Left renal pelvis (tissue), 4 donors: ENCODE results near the gene FCRL5. TPM values are rescaled to one million over a fixed set of nuclear protein-coding genes. Genes with fewer than 3 reads are reported as not detected.
A peak's percentile ranks its signal among the peaks of the same experiment; 100 is the strongest.
"Not testable (repeated sequence)": the region's sequence is repeated elsewhere in the genome, so short reads cannot be mapped to it uniquely, and the experiment has no call there.

ENCODE experiments used
- DNase-seq, 4 donors: peaks; one replicate each; pipeline ENCODE4 v3.0.0-alpha.2; 2013; ENCODE audit warnings: low read depth in 4 of 4, low spot score in 3 of 4
- polyA plus RNA-seq, 4 donors: library from polyadenylated mRNA; unstranded; fragments of 120-200 nt; gene quantifications; one replicate each; pipeline ENCODE4 v1.2.1, GENCODE V29; 2013; ENCODE audit not compliant: insufficient read length in 4 of 4

FCRL5 gene
- polyA plus RNA-seq, result under 1 TPM in 3 of 4 donors, not detected in 1; 0.09 to 0.14 (median 0.14) TPM

DNA sequence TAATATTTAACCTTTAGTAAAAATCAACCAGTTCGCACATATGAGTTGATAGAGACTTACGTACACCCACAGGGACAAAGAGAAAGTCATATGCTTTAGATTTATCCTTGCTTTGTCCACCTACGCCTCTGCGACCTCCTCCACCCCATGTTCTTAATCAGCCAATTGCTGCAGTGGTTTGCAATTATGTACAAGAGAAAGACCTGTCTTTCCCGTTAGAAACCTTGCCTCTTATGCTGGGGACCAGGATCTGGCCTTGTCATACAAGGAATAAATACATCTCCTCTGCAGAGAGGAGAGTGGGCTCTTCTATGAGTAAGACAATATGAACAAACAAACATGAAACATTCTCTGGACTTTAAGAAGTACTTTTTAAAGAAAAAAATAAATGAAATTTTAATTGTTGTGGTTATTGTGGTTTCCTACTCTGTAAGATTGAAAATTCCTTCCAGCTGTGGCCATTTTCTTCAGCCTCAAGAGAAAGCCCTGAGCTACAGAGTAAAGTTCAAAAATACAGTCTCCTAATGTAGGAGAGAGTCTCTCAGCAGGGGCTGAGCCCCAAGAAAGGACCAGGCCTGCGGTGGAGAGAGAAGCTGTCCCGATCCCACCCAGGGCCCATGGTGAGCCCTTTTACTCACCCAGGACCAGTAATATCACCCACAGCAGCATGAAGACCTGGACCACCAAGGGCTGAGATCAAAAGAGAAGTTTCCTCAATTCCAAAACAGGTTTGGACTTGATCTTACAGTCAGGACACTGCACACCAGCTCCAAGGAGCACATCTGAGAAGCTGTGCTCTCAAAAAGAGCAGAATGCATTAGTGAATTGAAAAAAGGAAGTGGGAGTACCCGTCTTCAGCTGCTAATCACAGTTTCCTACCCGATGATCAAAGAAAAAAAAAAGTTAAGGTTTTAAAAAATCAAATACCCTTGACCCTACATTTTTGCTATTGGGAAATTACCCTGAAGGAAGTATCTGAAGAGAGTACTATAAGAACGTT is at the start of gene FCRL5:
Gene FCRL5 (minus strand): TSS at position 822 of the 1,000 bp plus-strand sequence. CDS start 153 bp downstream, at position 669.
- no peak for DNase-seq

DNA sequence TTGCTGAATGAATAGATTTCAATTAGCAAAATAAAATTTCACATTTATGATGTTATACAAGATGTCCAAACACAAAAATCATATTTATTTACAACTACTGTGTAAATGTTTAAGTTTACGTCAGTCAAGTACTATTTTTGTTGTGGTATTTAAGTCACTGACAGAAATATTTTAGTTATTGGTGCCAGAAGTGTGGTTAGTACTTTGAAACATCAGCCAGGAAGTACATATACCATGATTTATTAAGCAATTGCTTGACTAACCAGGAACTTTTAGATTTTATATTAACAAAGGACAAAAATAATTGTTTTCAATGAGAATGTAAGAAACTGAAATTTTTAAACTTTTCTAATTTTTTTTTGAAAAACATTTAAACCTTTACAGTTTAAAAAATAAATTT is 47.9 kb upstream of the FCRL5 start:
- no peak for DNase-seq

DNA sequence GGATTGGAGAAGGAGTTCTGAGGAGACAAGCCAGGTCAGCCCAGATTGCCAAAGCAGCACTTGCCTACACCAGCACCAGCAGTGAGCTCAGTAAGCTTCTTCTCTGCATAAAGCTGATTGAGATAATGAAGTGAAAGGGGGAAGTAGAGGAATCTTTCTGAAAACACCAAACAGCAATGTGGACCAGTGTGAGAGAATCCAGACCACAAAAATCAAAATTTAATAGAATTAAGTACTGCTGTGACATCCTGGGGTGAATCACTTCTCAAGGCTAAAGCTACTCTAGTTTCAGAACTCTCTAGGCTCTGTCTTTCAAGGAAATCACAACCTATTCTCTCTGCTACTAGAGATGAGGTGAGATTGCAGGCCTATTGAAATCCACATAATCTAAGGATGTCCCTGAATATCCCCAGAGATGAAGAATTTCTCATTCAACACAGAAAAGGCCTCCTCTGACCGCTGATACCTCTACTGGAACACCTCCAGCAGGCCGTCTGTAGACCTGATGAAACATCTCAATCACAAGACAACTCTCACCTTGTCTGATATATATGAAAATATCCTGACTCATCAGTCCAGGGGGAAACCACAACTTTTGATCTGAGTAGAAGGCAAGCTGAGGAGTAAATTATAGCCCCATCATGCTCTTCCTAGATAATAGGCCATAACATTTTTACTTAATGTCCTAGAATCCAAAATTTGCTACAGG is 45.8 kb upstream of the FCRL5 start, which contains the start of gene FCRL4:
Gene FCRL4 (minus strand): TSS at position 127 of the 709 bp plus-strand sequence. CDS start 141 bp downstream, outside the sequence.
- no peak for DNase-seq

DNA sequence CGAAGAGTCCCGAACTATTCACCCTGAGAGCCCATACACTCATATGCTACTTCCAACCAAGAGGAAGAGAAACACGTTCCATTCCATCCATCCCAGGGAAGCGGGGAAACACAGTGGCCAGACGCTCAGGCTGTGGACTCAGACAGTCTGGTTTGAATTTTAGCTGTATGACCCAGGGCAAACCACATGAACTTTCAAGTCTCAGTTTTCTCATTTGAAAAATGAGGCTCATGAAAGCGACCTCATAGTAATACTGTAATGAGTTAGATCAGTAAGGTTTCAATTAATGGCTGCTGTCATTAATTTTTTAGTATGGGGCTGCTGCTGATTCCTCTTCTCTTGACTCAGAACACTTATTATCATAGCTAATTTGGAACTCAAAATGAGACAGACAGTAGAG is 44.1 kb upstream of the FCRL5 start:
- no peak for DNase-seq

DNA sequence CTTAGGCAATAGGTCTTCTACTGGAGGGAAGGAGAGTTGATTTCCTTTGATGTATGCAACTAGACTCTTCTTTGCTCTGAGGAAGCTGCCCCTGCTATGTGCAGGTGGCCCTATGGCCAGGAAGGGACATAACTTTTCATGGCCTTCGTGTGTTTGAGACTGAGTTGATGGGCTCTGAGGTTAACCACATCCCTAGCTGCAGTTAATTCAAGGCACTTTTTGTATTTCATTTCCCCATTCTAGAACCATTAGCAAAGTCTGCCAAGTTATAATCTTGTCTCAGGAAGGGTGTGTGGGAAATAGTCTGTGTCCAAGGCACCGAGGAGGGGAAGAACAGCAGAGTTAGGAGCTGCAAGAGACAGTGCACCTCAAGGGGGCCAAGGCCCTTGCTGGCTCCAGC is 43.0 kb upstream of the FCRL5 start:
- no peak for DNase-seq

DNA sequence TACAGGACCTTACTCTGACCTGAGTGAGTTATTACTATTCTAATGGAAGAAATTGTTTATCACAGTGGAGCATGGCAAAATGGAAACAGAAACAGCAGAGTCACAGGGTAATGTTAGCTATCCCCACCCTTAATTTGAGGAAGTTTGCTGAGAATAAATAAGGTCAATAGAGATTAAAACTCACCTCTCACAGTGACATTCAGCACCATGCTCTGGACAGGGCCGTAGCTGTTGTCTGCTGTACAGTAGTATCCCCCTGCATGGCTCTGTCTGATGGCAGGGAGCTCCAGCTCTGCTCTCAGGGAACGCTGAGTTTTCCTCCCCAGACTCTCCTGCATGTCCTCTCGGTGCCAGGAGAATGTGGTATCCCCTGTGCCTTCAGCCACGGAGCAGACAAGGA is 33.7 kb upstream of the FCRL5 start:
- DNase-seq, result peak in 1 of 4 donors; percentile 1

DNA sequence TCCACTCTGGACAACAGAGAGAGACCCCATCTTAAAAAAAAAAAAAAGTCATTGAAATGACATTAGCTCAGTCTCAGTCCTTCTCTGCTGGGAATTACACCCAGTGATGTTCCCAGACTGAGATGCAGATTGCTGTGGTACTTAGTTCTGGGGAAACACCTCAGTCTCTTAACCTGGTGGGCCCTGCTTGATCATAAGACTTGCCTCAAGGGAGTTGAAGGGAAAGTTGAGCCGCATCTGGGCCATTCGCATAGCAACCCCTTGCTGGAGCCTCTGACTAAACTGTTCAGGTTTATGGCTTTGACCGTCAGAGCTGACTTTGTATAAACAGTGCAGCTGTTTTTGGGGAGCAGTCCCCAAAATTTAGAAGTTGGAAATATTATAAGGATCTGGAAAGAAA is 32.2 kb upstream of the FCRL5 start:
- no peak for DNase-seq

DNA sequence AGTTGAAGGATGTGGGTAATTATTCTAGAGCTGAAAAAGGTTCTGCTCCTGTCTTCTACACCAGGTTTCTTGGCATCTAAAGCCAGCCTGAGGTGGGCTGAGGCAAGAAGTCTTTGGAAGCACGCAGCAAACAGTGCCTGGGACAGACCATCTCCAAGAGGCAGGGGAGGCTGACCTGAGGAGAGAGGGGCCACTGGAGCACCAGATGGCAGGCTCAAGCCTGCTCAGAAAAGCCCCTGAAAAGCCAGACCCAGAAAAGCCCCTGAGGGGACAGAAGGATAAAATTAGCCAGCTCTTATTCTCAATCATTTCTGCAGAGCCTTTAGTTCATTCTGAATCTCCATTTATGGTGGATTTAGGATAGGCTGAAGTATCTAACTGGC is 28.5 kb upstream of the FCRL5 start:
- DNase-seq, result no peak

DNA sequence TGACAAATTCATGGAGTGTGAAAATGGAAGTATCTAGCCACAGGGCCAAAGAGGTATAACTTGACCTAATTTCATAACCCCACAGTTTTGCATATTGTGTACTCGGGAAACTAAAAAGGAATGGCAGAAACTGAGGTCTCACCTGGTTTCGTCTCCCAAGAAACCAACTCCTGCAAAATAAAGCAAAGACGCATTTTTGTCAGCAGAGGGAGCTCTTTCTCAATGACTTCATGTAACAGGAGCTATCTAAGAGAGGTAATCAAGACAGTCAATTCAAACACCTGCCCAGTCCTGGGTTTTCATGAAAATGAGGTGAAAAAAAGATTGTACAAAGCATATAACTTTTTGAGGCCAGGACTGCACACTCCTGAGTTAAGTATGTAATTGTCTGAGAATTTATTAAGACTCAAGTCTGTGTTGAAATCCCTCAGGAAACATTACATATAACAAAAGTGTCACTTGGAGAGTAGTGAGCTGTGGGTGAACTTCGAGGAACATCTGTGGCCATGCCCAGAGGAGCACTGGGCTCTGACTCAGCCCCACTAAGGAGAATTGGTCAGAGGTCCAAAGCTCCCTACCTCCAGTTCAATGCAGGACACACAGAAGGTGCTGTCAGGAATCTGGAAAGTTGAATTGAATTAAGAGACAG is 28.0 kb upstream of the FCRL5 start:
- DNase-seq, result peak; percentile 27 to 62 (median 46)

DNA sequence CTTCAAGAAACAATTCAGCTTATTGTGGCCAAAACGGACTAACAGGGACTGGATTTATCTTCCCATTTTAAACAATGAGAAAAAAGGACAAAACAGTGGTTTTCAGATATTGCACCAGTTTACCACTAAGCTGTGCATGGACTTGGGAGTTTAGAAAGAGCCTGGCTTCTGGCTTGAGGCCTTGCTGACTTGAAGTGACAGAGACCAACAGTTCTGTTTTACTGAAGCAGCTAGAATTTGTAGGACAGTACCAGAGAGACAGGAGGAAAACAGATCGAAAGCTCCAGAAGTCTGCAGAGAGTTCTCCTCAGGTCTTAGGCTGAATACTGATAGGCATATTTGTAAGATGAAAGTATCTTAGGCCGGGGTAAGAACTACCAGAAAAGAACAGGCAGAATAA is 25.1 kb upstream of the FCRL5 start:
- no peak for DNase-seq

DNA sequence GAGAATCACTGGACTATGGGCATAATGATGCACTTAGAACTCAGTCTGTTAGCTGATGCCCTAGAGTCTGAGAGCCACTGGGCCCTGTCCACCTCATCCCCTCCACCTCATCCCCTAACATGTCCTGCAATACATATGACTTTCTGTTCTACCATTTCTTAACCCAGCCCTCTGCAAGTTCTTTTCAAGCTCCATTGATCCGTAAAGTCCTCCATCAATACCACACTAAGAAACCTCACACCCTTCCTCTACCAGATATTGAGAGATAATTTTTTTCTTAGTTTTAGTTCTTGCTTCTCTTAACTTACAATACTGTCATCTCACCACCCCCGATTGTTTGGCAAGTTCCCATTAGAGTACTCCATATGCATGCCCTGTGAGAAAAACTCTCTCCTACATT is 23.4 kb upstream of the FCRL5 start:
- no peak for DNase-seq

DNA sequence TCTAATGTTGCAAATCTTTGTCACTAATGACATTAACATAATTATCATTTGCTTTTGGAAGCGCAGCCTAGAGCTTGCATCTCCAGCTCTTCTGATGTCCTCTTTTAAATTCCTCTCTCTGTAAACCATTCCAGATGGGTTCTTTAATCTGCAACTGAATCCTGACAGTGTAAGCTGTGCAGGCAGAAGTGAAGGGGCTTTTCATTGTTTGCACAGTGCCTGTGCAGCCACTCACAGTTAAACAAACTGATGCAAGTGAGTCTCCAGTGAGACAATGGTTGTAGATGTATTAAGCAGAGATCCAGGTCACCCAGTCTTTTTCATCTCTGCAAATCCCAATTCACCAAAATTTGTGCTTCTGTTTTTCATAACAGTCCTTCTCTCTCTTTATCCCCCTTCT is 22.5 kb upstream of the FCRL5 start:
- DNase-seq, result no peak

DNA sequence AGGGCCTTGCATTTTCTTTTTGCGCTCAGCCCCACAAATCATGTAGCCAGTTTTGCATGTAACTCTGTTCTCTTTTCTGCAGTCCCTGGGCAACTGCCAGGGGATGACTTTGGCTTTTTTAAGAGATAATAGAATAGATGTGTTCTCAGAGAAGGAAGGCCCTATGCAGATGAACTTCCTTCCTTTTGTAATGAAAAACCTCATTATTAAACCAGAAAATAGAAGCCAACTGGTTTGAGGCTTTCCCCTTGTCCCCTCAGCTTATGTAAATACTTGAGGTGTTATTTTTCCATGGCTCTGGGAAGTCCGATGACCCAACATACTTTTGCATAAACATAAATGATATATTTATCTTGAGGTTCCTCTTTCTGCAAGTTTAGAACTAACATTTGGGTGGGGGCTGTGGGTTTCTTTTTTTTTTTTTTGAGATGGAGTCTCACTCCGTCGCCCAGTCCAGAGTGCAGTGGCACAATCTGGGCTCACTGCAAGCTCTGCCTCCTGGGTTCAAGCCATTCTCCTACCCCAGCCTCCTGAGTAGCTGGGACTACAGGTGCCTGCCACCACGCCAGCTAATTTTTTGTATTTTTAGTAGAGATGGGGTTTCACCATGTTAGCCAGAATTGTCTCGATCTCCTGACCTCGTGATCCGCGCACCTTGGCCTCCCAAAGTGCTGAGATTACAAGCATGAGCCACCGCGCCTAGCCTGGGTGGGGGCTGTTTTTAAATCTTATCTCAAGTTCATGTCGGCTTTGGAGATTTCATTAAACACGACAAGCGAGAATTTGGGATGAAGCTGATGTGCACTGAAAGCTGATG is 14.4 kb upstream of the FCRL5 start:
- no peak for DNase-seq

DNA sequence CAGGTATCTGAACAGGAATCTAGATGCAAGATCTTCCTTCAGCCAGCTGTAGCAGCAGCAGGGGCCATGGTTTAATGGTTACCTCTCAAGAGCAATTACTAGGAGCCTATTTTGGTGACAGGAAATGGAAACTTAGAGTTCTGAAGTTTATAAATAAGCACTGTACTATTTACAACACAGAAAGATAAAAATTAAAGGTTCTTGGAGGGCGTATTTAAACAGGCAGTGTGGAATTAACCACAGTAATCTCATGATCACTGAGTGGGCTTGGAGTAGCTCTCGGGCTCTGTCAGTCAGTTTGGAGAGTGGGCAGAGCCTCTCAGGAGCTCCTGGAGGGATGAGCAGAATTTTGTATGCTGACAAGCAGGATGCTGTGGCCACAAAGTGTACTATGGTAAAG is 10.2 kb upstream of the FCRL5 start:
- DNase-seq, result no peak

DNA sequence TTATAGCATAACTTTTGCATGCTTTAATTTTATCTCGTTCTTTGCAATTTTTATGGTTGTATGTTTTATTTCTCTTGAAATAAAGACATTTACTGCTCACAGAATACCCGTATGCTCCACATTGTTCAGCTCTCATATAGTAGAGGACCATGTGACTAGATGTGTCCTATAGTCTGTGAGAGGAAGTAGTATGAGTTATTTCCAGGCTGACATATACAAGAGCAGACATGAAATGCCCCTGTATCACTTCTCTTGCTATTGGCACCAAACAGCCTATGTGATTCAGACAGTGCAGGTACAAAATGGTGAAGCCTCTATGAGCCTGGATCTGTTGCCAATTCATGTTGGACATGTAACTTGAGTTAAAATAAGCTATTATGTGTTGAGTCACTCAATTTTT is 5.8 kb upstream of the FCRL5 start:
- no peak for DNase-seq

DNA sequence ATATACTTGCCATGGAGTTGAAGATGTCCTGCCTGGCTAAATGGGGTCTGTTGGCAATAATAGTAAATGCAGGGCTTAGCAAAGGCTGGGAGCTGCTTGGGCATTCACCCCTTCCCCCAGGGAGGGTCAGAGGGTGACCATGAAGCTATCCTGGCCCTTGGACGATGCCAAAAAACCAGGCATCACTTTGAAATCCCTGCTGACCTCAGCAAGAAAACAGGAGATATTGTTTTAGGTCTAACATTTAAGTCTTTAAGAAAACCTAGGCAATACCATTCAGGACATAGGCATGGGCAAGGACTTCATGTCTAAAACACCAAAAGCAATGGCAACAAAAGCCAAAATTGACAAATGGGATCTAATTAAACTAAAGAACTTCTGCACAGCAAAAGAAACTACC is 4.2 kb downstream of the FCRL5 start:
- not testable (repeated sequence) for DNase-seq

DNA sequence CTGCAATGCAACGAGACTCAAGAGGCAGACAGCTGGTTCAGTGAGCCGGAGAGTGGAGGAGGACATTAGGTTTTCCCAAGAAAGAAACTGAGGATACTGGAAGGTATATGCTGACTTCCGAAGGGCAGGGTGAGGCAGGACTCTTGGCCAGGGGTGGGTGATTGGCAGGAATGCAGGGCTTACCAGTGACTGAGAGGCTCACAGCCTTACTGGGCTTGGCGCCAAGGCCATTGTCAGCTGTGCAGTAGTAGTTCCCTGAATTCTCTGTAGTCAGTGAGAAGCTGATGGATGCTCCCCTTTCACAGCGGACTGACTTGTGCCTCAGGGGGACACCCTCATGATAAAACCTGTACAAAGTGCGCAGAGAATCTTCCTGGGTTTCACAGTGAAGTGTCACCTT is 9.6 kb downstream of the FCRL5 start:
- DNase-seq, result peak in 1 of 4 donors; percentile 6

DNA sequence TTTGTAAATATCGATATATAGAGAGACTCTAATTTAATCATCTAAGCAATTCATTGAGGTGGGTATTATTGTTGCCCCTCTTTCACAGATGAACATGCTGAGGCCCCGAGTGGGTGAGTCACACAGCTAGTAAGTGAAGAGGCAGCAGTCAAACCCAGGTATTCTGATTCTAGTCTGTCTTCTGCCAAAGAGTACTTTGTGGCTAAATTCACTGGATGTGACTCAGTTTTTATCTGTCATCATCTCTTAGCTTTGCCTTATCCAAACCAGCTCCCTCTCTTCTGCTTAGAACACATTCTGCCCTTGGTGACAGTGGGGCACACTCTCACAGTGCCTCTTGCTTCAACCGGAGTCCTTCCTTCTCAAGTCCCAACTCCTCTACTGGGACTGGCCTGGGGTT is 11.5 kb downstream of the FCRL5 start:
- no peak for DNase-seq

DNA sequence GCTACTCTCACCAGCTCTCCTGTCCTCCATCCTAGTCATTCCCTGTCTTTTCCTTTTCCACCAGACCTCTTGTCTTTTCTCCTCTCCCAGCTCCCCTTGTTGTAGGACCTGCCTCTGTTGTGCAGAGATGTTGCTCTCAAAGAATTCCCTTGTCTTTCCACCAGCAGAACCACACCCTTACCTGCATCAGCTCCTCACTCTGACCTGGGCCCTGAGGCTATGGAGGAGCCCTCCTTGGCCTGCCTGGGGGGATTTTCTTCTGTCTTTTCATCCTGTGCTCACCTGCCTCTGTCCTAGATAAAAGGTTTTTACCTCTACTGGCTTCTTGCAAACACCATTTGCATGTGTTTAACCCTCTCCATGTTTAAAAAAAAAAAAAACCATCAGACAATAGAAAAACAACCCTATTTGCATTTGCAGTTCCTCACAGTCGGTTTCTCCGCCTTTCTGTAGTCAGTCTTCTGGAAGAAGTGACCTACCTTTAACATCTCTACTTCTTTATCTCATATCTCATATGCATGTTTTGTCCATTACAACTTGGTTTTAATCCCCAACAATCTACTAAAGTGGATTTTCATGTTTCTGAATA is 12.1 kb downstream of the FCRL5 start:
- DNase-seq, result no peak

DNA sequence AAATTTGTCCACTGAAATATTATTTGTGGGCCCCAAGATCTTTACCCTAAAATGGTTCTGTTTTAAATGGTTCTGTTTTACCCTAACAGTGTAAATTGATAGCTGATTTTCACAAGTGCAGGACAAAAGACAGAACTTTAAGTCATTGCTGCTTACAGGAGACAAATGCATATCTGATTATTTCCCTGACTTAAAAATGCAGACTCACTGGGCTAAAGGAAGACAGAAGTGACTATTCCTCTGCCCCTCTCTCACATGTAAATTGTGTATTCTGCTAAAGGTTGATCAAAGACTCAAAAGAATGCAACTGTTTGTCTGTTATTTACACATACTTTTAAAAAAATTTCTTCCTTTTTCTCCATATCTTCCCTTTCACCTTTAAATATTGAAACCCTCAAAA is 12.7 kb downstream of the FCRL5 start:
- no peak for DNase-seq
